Activated CD8-positive, alpha-beta memory T cell treated with anti-CD3 and anti-CD28 coated beads for 48 hours (primary cell): ENCODE data around the gene EVA1B.

Experiments used
- DNase-seq, 3 experiments: peaks; one replicate each; pipeline ENCODE4 v3.0.0-alpha.2; 2020; ENCODE audit warnings: low read depth in 2 of 3, low spot score in 2 of 3

The EVA1B gene

GRCh38 chr1:36320767-36321118 lies 2.7 kb downstream of the EVA1B start:
- no peak for DNase-seq

DNA sequence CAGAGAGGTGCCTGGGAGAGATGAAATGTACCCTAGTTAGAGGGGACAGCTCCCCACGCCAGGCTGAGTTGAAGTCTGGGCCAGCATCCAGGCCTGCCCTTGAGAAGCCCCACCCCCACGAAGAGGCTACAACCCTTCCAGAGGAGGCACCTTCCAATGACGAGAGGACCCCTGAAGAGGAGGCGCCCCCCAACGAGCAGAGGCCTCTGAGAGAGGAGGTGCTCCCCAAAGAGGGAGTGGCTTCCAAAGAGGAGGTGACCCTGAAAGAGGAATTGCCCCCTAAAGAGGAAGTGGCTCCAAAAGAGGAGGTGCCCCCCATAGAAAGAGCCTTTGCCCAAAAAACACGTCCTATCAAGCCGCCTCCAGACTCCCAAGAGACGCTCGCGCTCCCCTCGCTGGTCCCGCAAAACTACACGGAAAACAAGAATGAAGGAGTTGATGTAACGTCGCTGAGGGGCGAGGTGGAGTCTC lies 3.1 kb downstream of the EVA1B start:
- DNase-seq, result no peak

GRCh38 chr1:36309397-36309796 lies 14.0 kb downstream of the EVA1B start:
- no peak for DNase-seq

DNA sequence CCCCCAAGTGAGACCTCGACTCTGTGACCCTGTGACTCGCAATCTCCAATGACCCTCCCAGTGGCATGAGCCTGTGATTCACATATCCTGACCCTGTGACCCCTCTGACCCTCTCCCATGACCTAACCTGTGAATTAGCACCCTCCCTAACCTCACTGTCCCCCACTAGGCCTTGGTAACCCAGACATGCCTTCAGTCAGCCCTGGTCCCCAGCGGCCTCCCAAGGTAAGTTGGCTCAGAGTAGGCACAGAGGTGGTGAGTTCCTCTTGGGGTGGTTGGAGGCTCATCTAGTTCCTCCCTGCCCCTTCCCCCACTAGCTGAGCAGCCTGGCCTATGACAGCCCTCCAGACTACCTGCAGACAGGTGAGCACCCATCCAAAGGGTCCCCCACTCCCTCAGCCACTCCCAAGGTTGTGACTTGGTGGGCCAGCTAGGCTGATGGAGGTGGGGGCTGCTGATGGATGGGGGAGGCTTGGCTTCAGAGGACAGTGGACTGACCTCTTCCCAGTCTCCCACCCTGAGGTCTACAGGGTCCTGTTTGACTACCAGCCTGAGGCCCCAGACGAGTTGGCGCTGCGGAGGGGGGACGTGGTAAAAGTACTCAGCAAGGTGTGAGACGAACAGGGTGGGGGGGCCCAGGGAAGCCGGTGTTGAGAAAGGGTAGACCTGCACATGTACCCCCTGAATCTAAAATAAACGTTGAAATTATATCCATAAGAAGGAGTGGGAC lies 15.7 kb downstream of the EVA1B start:
- DNase-seq, result no peak

DNA sequence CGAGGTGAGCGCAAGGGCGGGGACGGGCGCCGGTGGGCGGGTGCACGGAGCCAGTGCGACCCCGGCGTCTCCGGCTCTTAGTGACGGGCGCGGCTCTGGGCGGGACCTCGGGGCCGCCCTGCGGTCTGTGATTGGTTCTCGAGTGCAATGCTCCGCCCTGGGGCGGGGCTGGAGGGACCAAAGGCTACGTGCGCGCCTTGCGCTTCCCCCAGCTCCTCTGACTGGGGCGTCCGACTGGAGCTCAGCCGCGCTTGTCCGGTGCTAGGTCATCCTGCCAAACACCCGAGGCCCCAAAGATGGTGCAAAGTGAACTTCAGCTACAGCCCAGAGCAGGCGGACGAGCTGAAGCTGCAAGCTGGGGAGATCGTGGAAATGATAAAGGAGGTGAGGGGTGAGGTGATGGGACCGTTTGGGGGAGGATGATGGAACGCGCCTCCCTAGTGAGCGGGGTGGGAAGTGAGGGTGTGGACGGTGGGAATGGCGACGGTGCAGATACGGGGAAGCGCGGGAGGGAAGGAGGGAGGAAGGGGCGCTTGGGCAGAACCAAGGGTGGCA lies 16.5 kb downstream of the EVA1B start:
- DNase-seq, result peak; percentile 72 to 89 (median 80)

DNA sequence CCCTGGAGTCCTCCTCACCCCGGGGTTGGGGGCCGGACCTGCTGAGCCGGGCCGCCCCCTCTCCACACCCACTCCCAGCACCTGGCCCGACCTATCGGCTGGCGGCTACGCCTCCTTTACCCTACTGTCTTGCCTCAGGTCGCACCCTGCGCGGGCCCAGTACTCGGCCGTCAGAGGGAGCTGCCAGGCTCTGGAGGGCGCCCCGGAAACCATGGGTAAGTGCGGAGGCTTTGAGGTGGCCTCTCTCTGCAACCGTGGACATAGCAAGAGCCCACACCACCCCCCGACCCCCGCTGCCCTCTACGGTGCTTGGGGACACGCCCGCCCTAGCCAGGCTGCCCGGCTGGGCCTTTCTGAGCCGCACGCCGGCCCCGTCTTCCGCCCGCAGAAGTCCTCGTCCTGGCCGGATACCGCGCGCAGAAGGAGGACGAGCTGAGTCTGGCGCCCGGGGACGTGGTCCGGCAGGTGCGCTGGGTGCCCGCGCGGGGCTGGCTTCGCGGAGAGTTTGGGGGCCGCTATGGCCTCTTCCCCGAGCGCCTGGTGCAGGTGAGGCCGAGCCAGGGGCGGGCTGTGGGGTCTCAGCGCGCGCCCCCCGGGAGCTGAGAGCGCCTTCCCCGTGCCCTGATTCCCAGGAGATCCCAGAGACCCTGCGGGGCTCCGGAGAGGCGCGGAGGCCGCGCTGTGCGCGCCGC lies 17.1 kb downstream of the EVA1B start, which contains the start of gene SH3D21:
SH3D21 (plus strand) TSS at position 159 of the 692 bp plus-strand sequence; CDS start at position 212, 53 bp downstream.
- no peak for DNase-seq

GRCh38 chr1:36305915-36306209 lies 17.6 kb downstream of the EVA1B start:
- DNase-seq, result no peak

GRCh38 chr1:36304970-36305914 lies 18.2 kb downstream of the EVA1B start:
- no peak for DNase-seq

DNA sequence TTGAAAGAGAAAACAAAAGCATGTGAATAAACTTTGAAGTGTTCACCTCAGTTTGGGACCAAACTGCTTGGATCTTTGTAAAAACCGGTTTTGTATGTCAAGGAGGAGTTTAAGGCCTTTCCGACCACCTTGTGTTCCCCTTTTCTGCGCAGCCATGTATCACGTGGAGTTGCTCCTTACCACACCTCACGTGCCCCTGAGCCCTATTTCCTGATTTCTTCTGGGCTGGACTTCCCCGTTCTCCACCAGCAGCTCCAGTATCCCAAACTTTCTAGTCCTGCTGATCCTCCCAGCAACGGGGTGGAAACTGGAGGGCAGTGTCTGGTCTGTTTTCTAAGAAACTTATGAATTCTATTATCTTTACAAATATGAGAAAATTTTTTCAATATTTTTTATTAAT lies 18.9 kb downstream of the EVA1B start:
- no peak for DNase-seq

DNA sequence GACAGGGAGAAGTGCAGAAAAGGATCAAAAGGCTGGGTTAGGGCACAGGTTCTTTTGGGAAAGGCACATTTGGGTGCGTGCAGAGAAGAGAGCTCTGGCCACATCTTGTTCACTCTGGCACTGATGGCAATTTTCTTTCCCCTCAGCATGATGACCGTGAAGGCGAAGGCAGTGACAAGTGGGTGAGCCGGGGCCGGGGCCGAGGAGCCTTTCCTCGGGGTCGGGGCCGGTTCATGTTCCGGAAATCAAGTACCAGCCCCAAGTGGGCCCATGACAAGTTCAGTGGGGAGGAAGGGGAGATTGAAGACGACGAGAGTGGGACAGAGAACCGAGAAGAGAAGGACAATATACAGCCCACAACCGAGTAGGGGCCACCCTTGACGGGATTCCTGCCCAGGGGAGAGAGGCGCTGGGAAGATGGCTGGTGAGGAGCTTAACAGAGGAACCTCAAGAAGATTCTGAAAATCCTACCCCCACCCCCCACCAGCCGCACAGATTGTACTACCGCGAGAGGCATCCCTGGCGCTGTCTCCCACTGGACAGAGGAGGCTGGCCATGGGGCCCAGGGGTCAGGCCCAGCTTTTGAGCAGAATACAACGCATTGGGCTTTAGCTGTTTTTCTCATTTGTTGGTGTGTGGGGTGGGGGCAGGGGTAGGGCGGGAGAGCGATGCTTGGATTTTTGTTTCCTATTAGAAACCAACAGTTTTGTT lies 19.6 kb downstream of the EVA1B start:
- DNase-seq, result no peak

DNA sequence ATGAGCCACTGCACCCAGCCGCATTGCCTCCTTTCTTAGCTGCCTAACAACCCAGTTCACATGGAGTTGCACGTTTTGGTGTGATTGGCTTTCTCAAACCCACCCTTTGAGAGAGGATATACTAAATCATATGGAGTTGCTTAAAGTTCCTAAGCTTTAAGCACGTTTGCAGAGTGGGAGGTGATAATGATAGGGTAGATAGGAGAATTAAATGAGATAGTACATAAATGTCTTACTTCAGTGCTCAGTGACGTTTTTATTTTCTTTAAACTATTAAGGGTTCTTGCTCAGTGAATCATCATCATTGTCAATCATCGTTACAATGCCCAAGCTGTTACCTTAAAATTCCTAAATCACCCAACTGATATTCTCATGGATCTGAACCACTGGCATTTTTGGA lies 20.2 kb downstream of the EVA1B start:
- DNase-seq, result no peak

DNA sequence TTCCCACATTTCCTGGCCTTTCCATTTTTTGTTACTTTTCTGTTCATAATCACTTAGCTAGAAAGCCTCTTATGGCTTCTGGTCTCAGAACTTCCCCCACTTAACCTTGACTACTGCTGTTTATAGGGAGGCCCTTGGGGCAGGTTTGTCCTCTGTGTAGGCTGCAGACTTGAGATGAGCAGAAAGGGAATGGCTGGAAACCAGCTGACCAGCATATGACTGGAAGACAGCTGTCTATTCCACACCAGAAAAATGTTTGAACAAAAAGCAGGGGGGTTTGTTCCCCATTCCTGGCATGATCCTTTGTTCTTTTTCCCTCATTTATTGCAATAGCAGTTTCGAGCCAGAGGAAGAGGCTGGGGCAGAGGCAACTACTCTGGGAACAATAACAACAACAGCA lies 22.2 kb downstream of the EVA1B start:
- DNase-seq, result no peak

DNA sequence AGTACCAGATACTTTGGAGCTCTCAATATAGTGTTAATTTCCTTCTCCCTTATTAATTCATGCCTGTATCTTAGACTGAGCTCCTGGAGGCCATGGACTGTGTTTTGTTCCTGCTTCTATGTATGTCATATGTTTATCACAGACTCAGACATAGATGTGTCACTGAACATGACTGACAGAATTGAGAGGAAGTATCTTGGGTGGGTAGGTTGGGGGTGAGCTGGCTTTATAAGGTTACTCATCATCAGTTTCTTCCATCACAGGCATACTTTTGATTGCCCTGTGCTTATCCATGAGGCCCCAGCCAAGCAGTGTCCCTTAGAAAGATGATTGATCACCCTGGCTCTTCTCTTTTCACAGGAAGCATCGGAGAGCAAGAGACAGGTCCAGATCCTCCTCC lies 22.9 kb downstream of the EVA1B start:
- no peak for DNase-seq

- DNase-seq, result no peak
Observed at GRCh38 chr1:36298640-36299039, 24.8 kb downstream of the EVA1B start.

DNA sequence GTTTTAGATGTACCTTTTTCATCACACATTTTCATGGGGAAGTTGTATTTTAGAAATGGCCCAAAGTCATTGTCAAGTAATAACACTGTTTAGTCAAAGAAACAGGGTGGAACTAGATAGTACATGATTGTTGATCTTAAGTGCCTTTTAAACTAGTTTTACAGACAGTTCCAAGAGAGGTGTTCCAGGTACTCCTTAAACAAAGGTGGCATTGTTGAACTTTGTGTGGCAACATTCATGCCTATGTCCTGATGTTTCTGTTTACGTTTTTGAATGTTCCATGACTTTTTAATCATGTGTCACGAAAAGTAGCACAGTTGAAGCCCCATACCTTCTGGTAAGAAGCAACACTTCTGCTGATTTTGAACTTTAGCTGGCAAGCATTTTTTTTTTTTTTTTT lies 26.4 kb downstream of the EVA1B start:
- no peak for DNase-seq

DNA sequence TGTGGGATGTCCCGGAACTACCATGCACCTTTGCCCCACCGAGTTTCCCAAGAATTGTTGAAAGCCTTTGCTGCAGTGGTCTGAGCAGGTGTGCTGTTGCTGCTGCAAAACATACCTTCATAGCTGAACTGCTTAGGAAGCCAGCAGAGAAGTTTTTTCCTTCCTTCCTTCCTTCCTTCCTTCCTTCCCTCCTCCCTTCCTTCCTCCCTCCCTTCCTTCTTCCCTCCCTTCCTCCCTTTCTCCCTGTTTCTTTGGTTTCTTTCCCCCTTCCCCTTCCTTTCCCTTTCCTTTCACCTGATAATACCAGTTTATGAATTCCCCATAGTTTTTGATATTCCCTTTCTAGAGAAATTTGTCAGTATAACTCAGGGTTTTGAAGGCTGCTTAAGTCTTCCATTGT lies 28.1 kb downstream of the EVA1B start:
- no peak for DNase-seq

GRCh38 chr1:36287595-36287994 lies 35.9 kb downstream of the EVA1B start:
- DNase-seq, result no peak

- DNase-seq, result no peak
Observed at GRCh38 chr1:36286802-36287201, 36.6 kb downstream of the EVA1B start.

DNA sequence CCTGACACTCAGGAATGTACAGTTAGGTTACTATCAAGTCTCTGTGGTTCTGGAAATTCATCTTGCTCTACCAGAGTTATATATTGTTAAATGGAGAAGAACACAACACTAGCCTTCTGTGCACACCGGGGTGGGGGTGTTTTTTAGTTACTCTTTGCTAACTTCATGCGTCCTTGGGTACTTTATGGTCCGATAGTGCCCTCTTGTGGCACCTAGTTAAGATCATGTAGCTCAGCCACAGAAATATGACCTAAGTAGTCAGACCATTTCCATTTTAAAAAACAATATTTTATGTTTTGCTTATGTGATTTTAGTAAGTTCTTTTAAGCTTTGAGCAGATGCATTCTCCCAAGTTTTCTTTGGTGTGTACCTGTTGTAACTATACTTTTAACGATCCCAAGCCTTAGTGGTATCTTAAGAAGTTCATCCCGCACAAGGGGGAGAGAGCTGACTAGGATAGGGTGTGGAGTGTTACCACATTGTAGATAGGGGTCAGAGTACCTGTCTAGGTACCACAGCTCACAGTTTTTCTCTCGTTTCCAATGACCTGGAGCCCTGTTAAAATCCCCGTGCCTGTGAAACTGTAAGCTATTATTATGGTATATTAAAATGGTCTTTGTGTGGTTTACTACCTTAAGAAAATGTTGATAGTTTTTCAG lies 37.9 kb downstream of the EVA1B start:
- no peak for DNase-seq

GRCh38 chr1:36284517-36284916 lies 38.9 kb downstream of the EVA1B start:
- no peak for DNase-seq
